IMR-90 (cell line): ENCODE results near the gene SELP. TPM values are rescaled to one million over a fixed set of nuclear protein-coding genes. Genes with fewer than 3 reads are reported as not detected.

Experiments
- ATAC-seq: fragments of 200-7000 bp; cut with Tn5 transposase; 2 replicates; pipeline ENCODE4 v1.9.1; 2020; ENCODE audit warnings: low read depth, mild to moderate bottlenecking, moderate library complexity
- BruUV-seq: library from RNA; stranded (reverse); fragments of 400-500 nt; replicated peaks from 2 replicates; lab custom pipeline; 2021; lab: Mats Ljungman, UMichigan
- CTCF ChIA-PET: fragments of 300-600 bp; formaldehyde crosslinking; extraction: SDS; loops from one replicate; lab custom pipeline; 2021; ENCODE audit warnings: antibody characterized with exemption; lab: Yijun Ruan, JAX
- POLR2A ChIA-PET: fragments of 300-600 bp; sonication (Branson Sonifier 250); formaldehyde crosslinking; loops from one replicate; lab custom pipeline; 2022; ENCODE audit warnings: antibody characterized with exemption; ENCODE audit not compliant: unreplicated experiment; lab: Charles Lee
- DNase-seq: peaks from one replicate; pipeline ENCODE4 v3.0.0; 2013
- H2AFZ ChIP-seq: replicated peaks from 2 replicates; pipeline ENCODE3; 2013; ENCODE audit warnings: low read length, mild to moderate bottlenecking; ENCODE audit not compliant: poor library complexity
- H2AK5ac ChIP-seq: 2 replicates; pipeline ENCODE4 v1.6.1; 2013; ENCODE audit warnings: low read depth, low read length, inconsistent platforms
- H2AK9ac ChIP-seq: replicated peaks from 2 replicates; pipeline ENCODE3; 2013; ENCODE audit warnings: mild to moderate bottlenecking, low read depth, low read length, moderate library complexity; ENCODE audit not compliant: poor library complexity
- H2BK120ac ChIP-seq: 2 replicates; pipeline ENCODE4 v1.6.1; 2013; ENCODE audit warnings: low read depth, low read length, inconsistent platforms
- H2BK15ac ChIP-seq: 3 replicates; pipeline ENCODE4 v1.6.1; 2013; ENCODE audit warnings: low read depth, low read length, inconsistent platforms
- H2BK20ac ChIP-seq: 2 replicates; pipeline ENCODE4 v1.6.1; 2013; ENCODE audit warnings: low read depth, mild to moderate bottlenecking, inconsistent platforms, low read length, moderate library complexity
- H2BK5ac ChIP-seq: 2 replicates; pipeline ENCODE4 v1.6.1; 2013; ENCODE audit warnings: mild to moderate bottlenecking, low read depth, low read length, inconsistent platforms; ENCODE audit not compliant: poor library complexity, severe bottlenecking
- H3K14ac ChIP-seq: replicated peaks from 2 replicates; pipeline ENCODE4 v1.6.1; 2013; ENCODE audit warnings: low read depth, low read length, inconsistent platforms
- H3K18ac ChIP-seq: 2 replicates; pipeline ENCODE4 v1.6.1; 2013; ENCODE audit warnings: low read depth, low read length, control low read depth
- H3K23ac ChIP-seq: 2 replicates; pipeline ENCODE4 v1.6.1; 2013; ENCODE audit warnings: low read depth, low read length, inconsistent platforms
- H3K27ac ChIP-seq: 2 replicates; pipeline ENCODE4 v1.5.1; 2013; ENCODE audit warnings: mild to moderate bottlenecking, control low read depth, low read length; ENCODE audit not compliant: insufficient read depth
- H3K27me3 ChIP-seq: 2 replicates; pipeline ENCODE4 v1.6.1; 2013; ENCODE audit warnings: low read length; ENCODE audit not compliant: control insufficient read depth, insufficient read depth
- H3K36me3 ChIP-seq: 2 replicates; pipeline ENCODE4 v1.6.1; 2013; ENCODE audit warnings: low read length, mixed read lengths; ENCODE audit not compliant: control insufficient read depth, insufficient read depth
- H3K4ac ChIP-seq: 2 replicates; pipeline ENCODE4 v1.6.1; 2013; ENCODE audit warnings: low read depth, low read length, inconsistent platforms
- H3K4me1 ChIP-seq: 2 replicates; pipeline ENCODE4 v1.6.1; 2013; ENCODE audit warnings: low read length, mixed read lengths; ENCODE audit not compliant: control insufficient read depth, insufficient read depth
- H3K4me2 ChIP-seq: 2 replicates; pipeline ENCODE4 v1.6.1; 2013; ENCODE audit warnings: low read depth, mild to moderate bottlenecking, control low read depth, low read length, moderate library complexity
- H3K4me3 ChIP-seq: 2 replicates; pipeline ENCODE4 v1.5.1; 2013; ENCODE audit warnings: low read depth, mild to moderate bottlenecking, control low read depth, low read length, moderate library complexity; ENCODE audit not compliant: insufficient read depth
- H3K56ac ChIP-seq: 2 replicates; pipeline ENCODE4 v1.6.1; 2013; ENCODE audit warnings: low read length, inconsistent platforms; ENCODE audit not compliant: insufficient read depth; ENCODE audit errors: extremely low read depth
- H3K79me1 ChIP-seq, 2 experiments: 2 replicates each; pipeline ENCODE4 v1.6.1; 2013; ENCODE audit warnings: low read length in 2 of 2, inconsistent platforms in 1 of 2, low read depth in 1 of 2
- H3K9ac ChIP-seq: 2 replicates; pipeline ENCODE4 v1.6.1; 2013; ENCODE audit warnings: low read depth, low read length, control low read depth
- H3K9me1 ChIP-seq: 2 replicates; pipeline ENCODE4 v1.6.1; 2013; ENCODE audit warnings: low read length, inconsistent platforms; ENCODE audit not compliant: insufficient read depth
- H3K9me3 ChIP-seq: 2 replicates; pipeline ENCODE4 v1.6.1; 2013; ENCODE audit warnings: low read length; ENCODE audit not compliant: control insufficient read depth, insufficient read depth
- H4K20me1 ChIP-seq: 2 replicates; pipeline ENCODE4 v1.6.1; 2013; ENCODE audit warnings: low read length, inconsistent platforms; ENCODE audit not compliant: insufficient read depth
- H4K5ac ChIP-seq: 2 replicates; pipeline ENCODE4 v1.6.1; 2013; ENCODE audit warnings: mild to moderate bottlenecking, low read depth, low read length, control low read depth
- H4K8ac ChIP-seq, 2 experiments: 2 replicates each; pipeline ENCODE4 v1.6.1; 2013; ENCODE audit warnings: low read depth in 2 of 2, low read length in 2 of 2, control low read depth in 1 of 2, inconsistent platforms in 1 of 2
- H4K91ac ChIP-seq: 2 replicates; pipeline ENCODE4 v1.6.1; 2013; ENCODE audit warnings: low read depth, low read length, inconsistent platforms; ENCODE audit not compliant: insufficient read depth
- BHLHE40 ChIP-seq: fragments of 150-350 bp; IDR thresholded peaks from 2 replicates; pipeline ENCODE4 v1.6.1; 2016; ENCODE audit warnings: mild to moderate bottlenecking, low read depth, low read length
- CTCF ChIP-seq: conservative IDR thresholded peaks from 2 replicates; pipeline ENCODE4 v1.5.1; 2012; ENCODE audit warnings: mild to moderate bottlenecking, low read depth, low read length, improper control_type of control experiment
- FOS ChIP-seq: fragments of 150-350 bp; IDR thresholded peaks from 2 replicates; pipeline ENCODE4 v1.6.1; 2016; ENCODE audit warnings: low read depth, low read length
- MAFK ChIP-seq: IDR thresholded peaks from 2 replicates; pipeline ENCODE4 v1.6.1; 2012; ENCODE audit warnings: low read depth, low read length, improper control_type of control experiment
- MAZ ChIP-seq: IDR thresholded peaks from 2 replicates; pipeline ENCODE4 v1.6.1; 2012; ENCODE audit warnings: low read depth, mild to moderate bottlenecking, low read length, improper control_type of control experiment, moderate library complexity, borderline replicate concordance
- MXI1 ChIP-seq: IDR thresholded peaks from 2 replicates; pipeline ENCODE4 v1.6.1; 2012; ENCODE audit warnings: low read depth, mild to moderate bottlenecking, low read length, moderate library complexity, borderline replicate concordance
- RAD21 ChIP-seq: IDR thresholded peaks from 2 replicates; pipeline ENCODE4 v1.6.1; 2012; ENCODE audit warnings: low read length, improper control_type of control experiment
- WGBS, 2 experiments: methylation state at CpG; one replicate each; pipeline versions ENCODE4 v1.1.5 to v1.1.7; 2013; ENCODE audit warnings: missing lambda C conversion rate in 2 of 2; ENCODE audit not compliant: insufficient read length in 1 of 2; ENCODE audit errors: extremely low coverage in 2 of 2; 5-methylcytosine and 5-hydroxymethylcytosine counted together
- dilution Hi-C: fragments of 300-500 bp; cut with HindIII; formaldehyde crosslinking; loops from one replicate; pipeline ENCODE4 v1.14.3; 2018; ENCODE audit warnings: low sequenced_read_pairs; ENCODE audit not compliant: unreplicated experiment
- in situ Hi-C: fragments of 300-500 bp; cut with MboI; formaldehyde crosslinking; loops from 3 replicates; pipeline ENCODE4 v1.14.3; 2019; ENCODE audit warnings: low sequenced_read_pairs, inconsistent platforms, mixed read lengths
- intact Hi-C: fragments of 100-400 bp; cut with micrococcal nuclease; formaldehyde crosslinking; loops from 2 replicates; pipeline ENCODE4 v1.10.0; 2022
- polyA plus RNA-seq, 3 experiments: library from polyadenylated mRNA; depleted of rRNA; stranded (reverse); fragments of >200 nt; gene quantifications; 2 replicates each; pipeline ENCODE4 v1.2.3, GENCODE V29; 2012; ENCODE audit warnings: low replicate concordance in 1 of 3
- total RNA-seq: library from RNA; depleted of rRNA; stranded (reverse); fragments of >200 nt; gene quantifications from 2 replicates; pipeline ENCODE4 v1.2.3, GENCODE V29; 2012

Gene SELP
- total and polyA plus RNA-seq, 2 of the 4 experiments (the other 2 are of a cell fraction), result not detected

GRCh38 chr1:169650551-169650950 lies 20.6 kb upstream of the SELP start:
- TF ChIP-seq MXI1, result no peak
- no peak for TF ChIP-seq CTCF
- no peak for TF ChIP-seq FOS
- no peak for TF ChIP-seq MAZ
- no peak for TF ChIP-seq BHLHE40
- TF ChIP-seq RAD21, result no peak
- no peak for TF ChIP-seq MAFK
- no peak for ATAC-seq
- Histone ChIP-seq H4K20me1 (no peaks in the 10 kb centered on the region), H4K91ac (no peak overlapping the region), H3K4me3 (no peak overlapping the region), H3K9ac (no peak overlapping the region), H2BK15ac (no peak overlapping the region), H3K9me1 (no peaks in the 10 kb centered on the region; the same call in 1 of the 2 replicates), H2AK5ac (no peak overlapping the region), H3K79me1 (no peaks in the 10 kb centered on the region), H3K27ac (no peak overlapping the region), H3K36me3 (no peaks in the 10 kb centered on the region), H2BK120ac (no peak overlapping the region), H2AFZ (no peak overlapping the region), H2BK20ac (no peak overlapping the region), H2AK9ac (no peak overlapping the region), H3K4me1 (no peaks in the 10 kb centered on the region), H4K5ac (no peak overlapping the region), H2BK5ac (no peak overlapping the region), H3K4me2 (no peak overlapping the region), H3K23ac (no peak overlapping the region), H3K14ac (no peak overlapping the region), H3K56ac (no peak overlapping the region), H3K4ac (no peak overlapping the region), H3K27me3 (no peaks in the 10 kb centered on the region), H3K9me3 (no peaks in the 10 kb centered on the region), H3K18ac (no peak overlapping the region), H4K8ac (no peak overlapping the region)
- dilution Hi-C loops, result no loop called here
- intact Hi-C loops, result no loop called here
- ChIA-PET CTCF (no interaction called here), POLR2A (no interaction called here)
- no TSS peak for BruUV-seq
- in situ Hi-C loops, result no loop called here
- DNase-seq, result no peak
- WGBS, 2 experiments, result no CpG with 5 or more reads among the region's 4 CpGs
